ENCODE data around the gene PTPRM. TPM values are rescaled to one million over a fixed set of nuclear protein-coding genes. Genes with fewer than 3 reads are reported as not detected.

The PTPRM gene
- total and polyA plus RNA-seq, 4 donors: 9.2 to 23.0 (median 12.7) TPM

GRCh38 chr18:7760967-7761948, 194.1 kb downstream of the PTPRM start:
- no peak for DNase-seq (ENCODE audit: low spot score)

GRCh38 chr18:7764405-7764804, 197.3 kb downstream of the PTPRM start:
- DNase-seq (ENCODE audit: low spot score): no peak
- no peak overlapping the region for H3K27ac ChIP-seq (ENCODE audit: low read depth in 1 of 2, low read length in 2 of 2)

More at GRCh38 chr18:7760967-7761948, 194.1 kb downstream of the PTPRM start:
- Histone ChIP-seq H3K9me3 (ENCODE audit: control insufficient read depth in 4 of 4, low read length in 3 of 4) (no peaks in the 10 kb centered on the region), H3K27ac (ENCODE audit: low read depth in 1 of 2, low read length in 2 of 2) (no peak overlapping the region), H3K36me3 (ENCODE audit: control insufficient read depth in 4 of 4, insufficient read depth in 3 of 4, low read depth in 1 of 4, low read length in 3 of 4) (no peaks in the 10 kb centered on the region), H3K27me3 (ENCODE audit: control insufficient read depth in 4 of 4, insufficient read depth in 4 of 4, low read length in 3 of 4) (no peaks in the 10 kb centered on the region), H3K9ac (ENCODE audit: low read depth in 1 of 2, low read length in 2 of 2) (no peak overlapping the region), H3K4me1 (ENCODE audit: control insufficient read depth in 4 of 4, insufficient read depth in 4 of 4, low read length in 3 of 4) (peaks cover 0 to 3% (median 0%) of the 10 kb centered on the region in 4 donors), H3K4me3 (ENCODE audit: low read depth in 1 of 3, low read length in 3 of 3) (no peak overlapping the region)
- WGBS: 76% methylated on average over 6 of the region's 6 CpGs
- TF ChIP-seq NR2F2 (IDR thresholded peaks at IDR 0.05) (no peak), FOXA2 (IDR thresholded peaks at IDR 0.05) (no peak), JUND (IDR thresholded peaks at IDR 0.05) (no peak), GABPA (IDR thresholded peaks at IDR 0.05 in 1 of 2, conservative IDR thresholded peaks at IDR 0.05 in 1 of 2) (no peak), HNF4A (conservative IDR thresholded peaks at IDR 0.05) (no peak), RAD21 (IDR thresholded peaks at IDR 0.05) (no peak), SP1 (IDR thresholded peaks at IDR 0.05) (no peak)
- TF ChIP-seq, protein P1, sequence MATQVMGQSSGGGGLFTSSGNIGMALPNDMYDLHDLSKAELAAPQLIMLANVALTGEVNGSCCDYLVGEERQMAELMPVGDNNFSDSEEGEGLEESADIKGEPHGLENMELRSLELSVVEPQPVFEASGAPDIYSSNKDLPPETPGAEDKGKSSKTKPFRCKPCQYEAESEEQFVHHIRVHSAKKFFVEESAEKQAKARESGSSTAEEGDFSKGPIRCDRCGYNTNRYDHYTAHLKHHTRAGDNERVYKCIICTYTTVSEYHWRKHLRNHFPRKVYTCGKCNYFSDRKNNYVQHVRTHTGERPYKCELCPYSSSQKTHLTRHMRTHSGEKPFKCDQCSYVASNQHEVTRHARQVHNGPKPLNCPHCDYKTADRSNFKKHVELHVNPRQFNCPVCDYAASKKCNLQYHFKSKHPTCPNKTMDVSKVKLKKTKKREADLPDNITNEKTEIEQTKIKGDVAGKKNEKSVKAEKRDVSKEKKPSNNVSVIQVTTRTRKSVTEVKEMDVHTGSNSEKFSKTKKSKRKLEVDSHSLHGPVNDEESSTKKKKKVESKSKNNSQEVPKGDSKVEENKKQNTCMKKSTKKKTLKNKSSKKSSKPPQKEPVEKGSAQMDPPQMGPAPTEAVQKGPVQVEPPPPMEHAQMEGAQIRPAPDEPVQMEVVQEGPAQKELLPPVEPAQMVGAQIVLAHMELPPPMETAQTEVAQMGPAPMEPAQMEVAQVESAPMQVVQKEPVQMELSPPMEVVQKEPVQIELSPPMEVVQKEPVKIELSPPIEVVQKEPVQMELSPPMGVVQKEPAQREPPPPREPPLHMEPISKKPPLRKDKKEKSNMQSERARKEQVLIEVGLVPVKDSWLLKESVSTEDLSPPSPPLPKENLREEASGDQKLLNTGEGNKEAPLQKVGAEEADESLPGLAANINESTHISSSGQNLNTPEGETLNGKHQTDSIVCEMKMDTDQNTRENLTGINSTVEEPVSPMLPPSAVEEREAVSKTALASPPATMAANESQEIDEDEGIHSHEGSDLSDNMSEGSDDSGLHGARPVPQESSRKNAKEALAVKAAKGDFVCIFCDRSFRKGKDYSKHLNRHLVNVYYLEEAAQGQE (IDR thresholded peaks at IDR 0.05): no peak
- TF ChIP-seq, protein P2, sequence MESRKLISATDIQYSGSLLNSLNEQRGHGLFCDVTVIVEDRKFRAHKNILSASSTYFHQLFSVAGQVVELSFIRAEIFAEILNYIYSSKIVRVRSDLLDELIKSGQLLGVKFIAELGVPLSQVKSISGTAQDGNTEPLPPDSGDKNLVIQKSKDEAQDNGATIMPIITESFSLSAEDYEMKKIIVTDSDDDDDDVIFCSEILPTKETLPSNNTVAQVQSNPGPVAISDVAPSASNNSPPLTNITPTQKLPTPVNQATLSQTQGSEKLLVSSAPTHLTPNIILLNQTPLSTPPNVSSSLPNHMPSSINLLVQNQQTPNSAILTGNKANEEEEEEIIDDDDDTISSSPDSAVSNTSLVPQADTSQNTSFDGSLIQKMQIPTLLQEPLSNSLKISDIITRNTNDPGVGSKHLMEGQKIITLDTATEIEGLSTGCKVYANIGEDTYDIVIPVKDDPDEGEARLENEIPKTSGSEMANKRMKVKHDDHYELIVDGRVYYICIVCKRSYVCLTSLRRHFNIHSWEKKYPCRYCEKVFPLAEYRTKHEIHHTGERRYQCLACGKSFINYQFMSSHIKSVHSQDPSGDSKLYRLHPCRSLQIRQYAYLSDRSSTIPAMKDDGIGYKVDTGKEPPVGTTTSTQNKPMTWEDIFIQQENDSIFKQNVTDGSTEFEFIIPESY (IDR thresholded peaks at IDR 0.05): no peak

More at GRCh38 chr18:7764405-7764804, 197.3 kb downstream of the PTPRM start:
- no peaks in the 10 kb centered on the region for H3K27me3 ChIP-seq (ENCODE audit: control insufficient read depth in 4 of 4, insufficient read depth in 4 of 4, low read length in 3 of 4)
- no peaks in the 10 kb centered on the region for H3K36me3 ChIP-seq (ENCODE audit: control insufficient read depth in 4 of 4, insufficient read depth in 3 of 4, low read depth in 1 of 4, low read length in 3 of 4)
- no peak overlapping the region for H3K9ac ChIP-seq (ENCODE audit: low read depth in 1 of 2, low read length in 2 of 2)
- H3K9me3 ChIP-seq (ENCODE audit: control insufficient read depth in 4 of 4, low read length in 3 of 4): no peaks in the 10 kb centered on the region
- H3K4me1 ChIP-seq (ENCODE audit: control insufficient read depth in 4 of 4, insufficient read depth in 4 of 4, low read length in 3 of 4): peaks cover 0 to 3% (median 1%) of the 10 kb centered on the region in 4 donors
- TF ChIP-seq FOXA1 (IDR thresholded peaks at IDR 0.05) (no peak), SP1 (IDR thresholded peaks at IDR 0.05) (no peak), HNF4A (conservative IDR thresholded peaks at IDR 0.05) (no peak), GABPA (IDR thresholded peaks at IDR 0.05 in 1 of 2, conservative IDR thresholded peaks at IDR 0.05 in 1 of 2) (no peak), NR2F2 (IDR thresholded peaks at IDR 0.05) (no peak), RXRA (IDR thresholded peaks at IDR 0.05) (no peak), JUND (IDR thresholded peaks at IDR 0.05) (no peak)
- TF ChIP-seq, protein P3, sequence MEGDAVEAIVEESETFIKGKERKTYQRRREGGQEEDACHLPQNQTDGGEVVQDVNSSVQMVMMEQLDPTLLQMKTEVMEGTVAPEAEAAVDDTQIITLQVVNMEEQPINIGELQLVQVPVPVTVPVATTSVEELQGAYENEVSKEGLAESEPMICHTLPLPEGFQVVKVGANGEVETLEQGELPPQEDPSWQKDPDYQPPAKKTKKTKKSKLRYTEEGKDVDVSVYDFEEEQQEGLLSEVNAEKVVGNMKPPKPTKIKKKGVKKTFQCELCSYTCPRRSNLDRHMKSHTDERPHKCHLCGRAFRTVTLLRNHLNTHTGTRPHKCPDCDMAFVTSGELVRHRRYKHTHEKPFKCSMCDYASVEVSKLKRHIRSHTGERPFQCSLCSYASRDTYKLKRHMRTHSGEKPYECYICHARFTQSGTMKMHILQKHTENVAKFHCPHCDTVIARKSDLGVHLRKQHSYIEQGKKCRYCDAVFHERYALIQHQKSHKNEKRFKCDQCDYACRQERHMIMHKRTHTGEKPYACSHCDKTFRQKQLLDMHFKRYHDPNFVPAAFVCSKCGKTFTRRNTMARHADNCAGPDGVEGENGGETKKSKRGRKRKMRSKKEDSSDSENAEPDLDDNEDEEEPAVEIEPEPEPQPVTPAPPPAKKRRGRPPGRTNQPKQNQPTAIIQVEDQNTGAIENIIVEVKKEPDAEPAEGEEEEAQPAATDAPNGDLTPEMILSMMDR (IDR thresholded peaks at IDR 0.05; ENCODE audit: low read depth, low read length, missing input control): no peak
- TF ChIP-seq, protein P2 (IDR thresholded peaks at IDR 0.05): no peak
- TF ChIP-seq, protein P4, sequence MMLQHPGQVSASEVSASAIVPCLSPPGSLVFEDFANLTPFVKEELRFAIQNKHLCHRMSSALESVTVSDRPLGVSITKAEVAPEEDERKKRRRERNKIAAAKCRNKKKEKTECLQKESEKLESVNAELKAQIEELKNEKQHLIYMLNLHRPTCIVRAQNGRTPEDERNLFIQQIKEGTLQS (IDR thresholded peaks at IDR 0.05): no peak
- no peak overlapping the region for H3K4me3 ChIP-seq (ENCODE audit: low read depth in 1 of 3, low read length in 3 of 3)
- over 99% methylated on average over 2 of the region's 2 CpGs for WGBS
